K562 (cell line): Measurements from ENCODE around the gene PCDH12. TPM values are rescaled to one million over a fixed set of nuclear protein-coding genes. Genes with fewer than 3 reads are reported as not detected.

ENCODE experiments used
- ATF1 ChIP-seq, 2 experiments: fragments of 450-650 bp in 1 of 2; IDR thresholded peaks; 2 replicates each; pipeline ENCODE4 v1.6.1; 2016; ENCODE audit warnings: missing compliant biosample characterization in 1 of 2, missing genetic modification characterization in 1 of 2
- ETV5 ChIP-seq: sonication (generic); formaldehyde crosslinking; IDR thresholded peaks from 2 replicates; pipeline ENCODE4 v1.4.0; 2020; ENCODE audit warnings: low read depth, mild to moderate bottlenecking, missing genetic modification reagents
- FOSL1 ChIP-seq: fragments of 200-800 bp; sonication (Bioruptor generic); conservative IDR thresholded peaks from 2 replicates; pipeline ENCODE4 v1.6.1; 2016; ENCODE audit warnings: missing genetic modification characterization, missing compliant biosample characterization
- FOXK2 ChIP-seq, 2 experiments: fragments of 450-650 bp; IDR thresholded peaks in 1 of 2; conservative IDR thresholded peaks in 1 of 2; 2 replicates each; pipeline ENCODE4 v1.6.1; 2016; ENCODE audit warnings: low read depth in 2 of 2, mild to moderate bottlenecking in 1 of 2
- HMG20B ChIP-seq: fragments of 250-450 bp; sonication (Bioruptor Pico); IDR thresholded peaks from 2 replicates; pipeline ENCODE4 v1.5.0; 2021; ENCODE audit warnings: mild to moderate bottlenecking
- KAT2B ChIP-seq: IDR thresholded peaks from one replicate; pipeline ENCODE4 v1.6.1; 2012; ENCODE audit warnings: low read depth, mild to moderate bottlenecking, control low read depth, inconsistent platforms, low read length, moderate library complexity
- MEIS2 ChIP-seq: fragments of 450-650 bp; IDR thresholded peaks from 2 replicates; pipeline ENCODE4 v1.6.1; 2014; ENCODE audit warnings: mild to moderate bottlenecking; ENCODE audit not compliant: partially characterized antibody
- MTA1 ChIP-seq: fragments of 450-650 bp; IDR thresholded peaks from 2 replicates; pipeline ENCODE4 v1.6.1; 2017; ENCODE audit warnings: borderline replicate concordance
- MTA3 ChIP-seq: fragments of 450-650 bp; formaldehyde crosslinking; IDR thresholded peaks from 2 replicates; pipeline ENCODE4 v1.6.1; 2017; ENCODE audit warnings: mild to moderate bottlenecking, borderline replicate concordance
- NR2C2 ChIP-seq, 2 experiments: fragments of 200-800 bp in 1 of 2; sonication (Bioruptor generic) in 1 of 2; sonication (generic) in 1 of 2; formaldehyde crosslinking in 1 of 2; IDR thresholded peaks; 2 replicates each; pipeline versions ENCODE4 v1.6.1 to v1.8.0; 2016 to 2022; ENCODE audit warnings: mild to moderate bottlenecking in 1 of 2, missing compliant biosample characterization in 1 of 2, missing genetic modification characterization in 1 of 2, missing genetic modification reagents in 1 of 2
- PCBP1 ChIP-seq: fragments of 200-400 bp; formaldehyde crosslinking; IDR thresholded peaks from 2 replicates; pipeline ENCODE4 v1.6.1; 2018; ENCODE audit warnings: mild to moderate bottlenecking, low read depth, low read length; ENCODE audit not compliant: poor library complexity, severe bottlenecking
- POLR3G ChIP-seq: IDR thresholded peaks from 2 replicates; pipeline ENCODE4 v1.6.1; 2011; ENCODE audit not compliant: insufficient read length, insufficient replicate concordance; ENCODE audit errors: extremely low read depth
- RCOR1 ChIP-seq, 2 experiments: IDR thresholded peaks; 2 replicates each; pipeline ENCODE4 v1.6.1; 2012; ENCODE audit warnings: low read depth in 2 of 2, low read length in 2 of 2, borderline replicate concordance in 1 of 2, improper control_type of control experiment in 1 of 2
- SIN3A ChIP-seq, 2 experiments: fragments of 150-350 bp in 1 of 2; IDR thresholded peaks; 2 replicates each; pipeline ENCODE4 v1.6.1; 2011 to 2016; ENCODE audit warnings: borderline replicate concordance in 2 of 2, low read depth in 2 of 2, low read length in 2 of 2, mild to moderate bottlenecking in 2 of 2, moderate library complexity in 2 of 2; ENCODE audit not compliant: control insufficient read depth in 1 of 2
- TCF3 ChIP-seq: sonication (generic); formaldehyde crosslinking; IDR thresholded peaks from 2 replicates; pipeline ENCODE4 v1.4.0; 2020; ENCODE audit warnings: mild to moderate bottlenecking, missing genetic modification reagents
- TEAD4 ChIP-seq, 2 experiments: sonication (generic) in 1 of 2; formaldehyde crosslinking in 1 of 2; IDR thresholded peaks; 2 replicates each; pipeline versions ENCODE4 v1.6.1 to v1.8.0; 2012 to 2022; ENCODE audit warnings: borderline replicate concordance in 1 of 2, inconsistent platforms in 1 of 2, low read length in 1 of 2, mild to moderate bottlenecking in 1 of 2, missing genetic modification reagents in 1 of 2
- THRAP3 ChIP-seq: fragments of 450-650 bp; IDR thresholded peaks from 2 replicates; pipeline ENCODE4 v1.6.1; 2016; ENCODE audit warnings: mild to moderate bottlenecking, inconsistent platforms, borderline replicate concordance
- ZNF316 ChIP-seq: fragments of 450-650 bp; IDR thresholded peaks from 2 replicates; pipeline ENCODE4 v1.6.1; 2016
- polyA plus RNA-seq, 8 experiments: library from polyadenylated mRNA; depleted of rRNA in 4 of 8; stranded (reverse) in 5 of 8; unstranded in 3 of 8; fragments of >200 nt; fragmentation: Nextera tagmentation in 2 of 8; fragmentation: Illumina TruSeq in 1 of 8; extraction: Ambion mirVana in 2 of 8; extraction: Trizol in 1 of 8; gene quantifications; 2 replicates each; pipeline versions ENCODE4 v1.2.1 to v1.2.3, GENCODE V29; 2011 to 2014; ENCODE audit warnings: inconsistent platforms in 1 of 8, missing spikeins in 1 of 8
- total RNA-seq, 7 experiments: library from RNA; depleted of rRNA in 6 of 7; stranded (reverse); fragments of >200 nt in 6 of 7; fragmentation: Illumina TruSeq in 2 of 7; extraction: Trizol in 2 of 7; gene quantifications; 2 replicates each; pipeline versions ENCODE4 v1.2.1 to v1.2.3, GENCODE V29; 2011 to 2021; ENCODE audit warnings: low replicate concordance in 1 of 7
- TF ChIP-seq, protein P1 (sequence below): fragments of 450-650 bp; IDR thresholded peaks from 2 replicates; pipeline ENCODE4 v1.6.1; 2017; ENCODE audit warnings: antibody characterized with exemption, mild to moderate bottlenecking
- TF ChIP-seq, protein P2 (sequence below): fragments of 450-650 bp; formaldehyde crosslinking; IDR thresholded peaks from 2 replicates; pipeline ENCODE4 v1.4.0; 2020; ENCODE audit warnings: mild to moderate bottlenecking, moderate library complexity

PCDH12 gene
- total and polyA plus RNA-seq, 9 of the 15 experiments (the other 6 are each of a cell fraction or from before 2014, with no cell fraction given) = 0.01 to 0.04 (median 0.01) TPM; not detected in 4

DNA sequence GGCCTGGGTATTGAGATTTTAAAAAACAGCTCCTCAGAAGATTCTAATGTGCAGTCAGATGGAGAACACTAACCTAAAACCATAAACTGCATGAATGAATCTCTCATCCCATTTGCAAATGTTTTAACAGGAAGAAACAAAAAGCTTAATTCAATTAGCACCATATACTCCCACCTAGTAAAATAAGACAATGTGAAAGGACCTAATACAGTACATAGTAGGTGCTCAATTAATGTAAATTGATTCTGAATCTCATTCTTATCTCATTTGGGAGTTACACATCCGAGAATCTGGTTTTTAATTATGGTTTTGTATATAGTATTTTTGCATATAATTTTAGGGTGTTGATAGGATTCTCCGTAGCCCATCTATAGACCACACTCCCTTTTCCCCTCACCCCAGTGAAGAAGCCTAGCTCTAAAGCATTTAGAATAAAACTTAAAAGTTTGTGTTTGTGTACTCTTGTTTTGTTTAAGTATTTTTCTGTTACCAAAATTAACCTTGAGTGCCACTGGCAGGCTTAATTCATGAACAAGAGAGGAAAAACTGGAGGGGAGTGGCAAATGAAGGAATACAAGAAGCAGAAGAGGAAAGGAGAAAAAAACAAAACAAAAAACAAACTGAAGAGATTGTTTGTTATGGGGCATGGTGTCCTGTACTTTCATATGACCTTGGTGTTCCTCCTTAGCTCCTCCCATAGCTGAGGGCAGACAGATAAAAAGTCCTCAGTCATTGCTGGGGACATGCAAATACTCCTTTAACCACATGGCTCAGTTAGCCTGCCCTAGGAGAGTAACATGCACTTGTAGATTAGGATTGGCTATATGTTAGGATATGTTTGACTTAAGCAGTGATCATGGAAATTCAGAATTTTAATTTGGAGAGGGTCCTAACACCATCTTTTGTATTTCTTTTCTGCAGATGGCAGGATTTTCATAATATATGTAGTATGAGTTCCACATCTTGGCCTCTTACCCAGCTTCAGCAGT lies 12.1 kb upstream of the PCDH12 start (continued):
- TF ChIP-seq, protein P1, sequence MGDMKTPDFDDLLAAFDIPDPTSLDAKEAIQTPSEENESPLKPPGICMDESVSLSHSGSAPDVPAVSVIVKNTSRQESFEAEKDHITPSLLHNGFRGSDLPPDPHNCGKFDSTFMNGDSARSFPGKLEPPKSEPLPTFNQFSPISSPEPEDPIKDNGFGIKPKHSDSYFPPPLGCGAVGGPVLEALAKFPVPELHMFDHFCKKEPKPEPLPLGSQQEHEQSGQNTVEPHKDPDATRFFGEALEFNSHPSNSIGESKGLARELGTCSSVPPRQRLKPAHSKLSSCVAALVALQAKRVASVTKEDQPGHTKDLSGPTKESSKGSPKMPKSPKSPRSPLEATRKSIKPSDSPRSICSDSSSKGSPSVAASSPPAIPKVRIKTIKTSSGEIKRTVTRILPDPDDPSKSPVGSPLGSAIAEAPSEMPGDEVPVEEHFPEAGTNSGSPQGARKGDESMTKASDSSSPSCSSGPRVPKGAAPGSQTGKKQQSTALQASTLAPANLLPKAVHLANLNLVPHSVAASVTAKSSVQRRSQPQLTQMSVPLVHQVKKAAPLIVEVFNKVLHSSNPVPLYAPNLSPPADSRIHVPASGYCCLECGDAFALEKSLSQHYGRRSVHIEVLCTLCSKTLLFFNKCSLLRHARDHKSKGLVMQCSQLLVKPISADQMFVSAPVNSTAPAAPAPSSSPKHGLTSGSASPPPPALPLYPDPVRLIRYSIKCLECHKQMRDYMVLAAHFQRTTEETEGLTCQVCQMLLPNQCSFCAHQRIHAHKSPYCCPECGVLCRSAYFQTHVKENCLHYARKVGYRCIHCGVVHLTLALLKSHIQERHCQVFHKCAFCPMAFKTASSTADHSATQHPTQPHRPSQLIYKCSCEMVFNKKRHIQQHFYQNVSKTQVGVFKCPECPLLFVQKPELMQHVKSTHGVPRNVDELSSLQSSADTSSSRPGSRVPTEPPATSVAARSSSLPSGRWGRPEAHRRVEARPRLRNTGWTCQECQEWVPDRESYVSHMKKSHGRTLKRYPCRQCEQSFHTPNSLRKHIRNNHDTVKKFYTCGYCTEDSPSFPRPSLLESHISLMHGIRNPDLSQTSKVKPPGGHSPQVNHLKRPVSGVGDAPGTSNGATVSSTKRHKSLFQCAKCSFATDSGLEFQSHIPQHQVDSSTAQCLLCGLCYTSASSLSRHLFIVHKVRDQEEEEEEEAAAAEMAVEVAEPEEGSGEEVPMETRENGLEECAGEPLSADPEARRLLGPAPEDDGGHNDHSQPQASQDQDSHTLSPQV = peak; percentile 85
- peak; percentile 72 for TF ChIP-seq TEAD4 (IDR thresholded peaks at IDR 0.05; ENCODE audit: low read length)
- TF ChIP-seq TEAD4 (CRISPR knock-in tag; IDR thresholded peaks at IDR 0.05; ENCODE audit: borderline replicate concordance) = no peak
- no peak for TF ChIP-seq POLR3G
- no peak for TF ChIP-seq FOSL1 (tag)
- peak; percentile 72 for TF ChIP-seq ZNF316
- TF ChIP-seq, protein P2, sequence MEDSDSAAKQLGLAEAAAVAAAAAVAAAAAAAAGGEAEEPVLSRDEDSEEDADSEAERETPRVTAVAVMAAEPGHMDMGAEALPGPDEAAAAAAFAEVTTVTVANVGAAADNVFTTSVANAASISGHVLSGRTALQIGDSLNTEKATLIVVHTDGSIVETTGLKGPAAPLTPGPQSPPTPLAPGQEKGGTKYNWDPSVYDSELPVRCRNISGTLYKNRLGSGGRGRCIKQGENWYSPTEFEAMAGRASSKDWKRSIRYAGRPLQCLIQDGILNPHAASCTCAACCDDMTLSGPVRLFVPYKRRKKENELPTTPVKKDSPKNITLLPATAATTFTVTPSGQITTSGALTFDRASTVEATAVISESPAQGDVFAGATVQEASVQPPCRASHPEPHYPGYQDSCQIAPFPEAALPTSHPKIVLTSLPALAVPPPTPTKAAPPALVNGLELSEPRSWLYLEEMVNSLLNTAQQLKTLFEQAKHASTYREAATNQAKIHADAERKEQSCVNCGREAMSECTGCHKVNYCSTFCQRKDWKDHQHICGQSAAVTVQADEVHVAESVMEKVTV = no peak
- TF ChIP-seq ATF1 (CRISPR knock-in tag; IDR thresholded peaks at IDR 0.05) = no peak
- peak; percentile 16; the same call in 1 of the 2 replicates for TF ChIP-seq ATF1 (tag; IDR thresholded peaks at IDR 0.05)
- TF ChIP-seq NR2C2 (CRISPR knock-in tag; IDR thresholded peaks at IDR 0.05) = no peak
- peak; percentile 78 for TF ChIP-seq NR2C2 (tag; IDR thresholded peaks at IDR 0.05)
- TF ChIP-seq RCOR1 (IDR thresholded peaks at IDR 0.05; ENCODE audit: borderline replicate concordance in 1 of 2, low read depth in 2 of 2, low read length in 2 of 2) = peak in 1 of 2 experiments; percentile 53; a peak in 1 of 4 replicates
- TF ChIP-seq SIN3A (IDR thresholded peaks at IDR 0.05; ENCODE audit: borderline replicate concordance in 2 of 2, control insufficient read depth in 1 of 2, low read depth in 2 of 2, low read length in 2 of 2) = peak; percentile 35 to 61; a peak in 1 of 4 replicates
- no peak for TF ChIP-seq HMG20B (CRISPR knock-in tag)
- no peak for TF ChIP-seq MTA1
- no peak for TF ChIP-seq KAT2B
- no peak for TF ChIP-seq PCBP1
- TF ChIP-seq TCF3 = peak; percentile 52
- TF ChIP-seq MEIS2 = peak; percentile 38
- TF ChIP-seq THRAP3 = 0 out of 2 replicates have a peak, but pooled peaks have one; percentile 10
- peak; percentile 76 to 85 for TF ChIP-seq FOXK2 (conservative IDR thresholded peaks at IDR 0.05 in 1 of 2, IDR thresholded peaks at IDR 0.05 in 1 of 2; ENCODE audit: low read depth in 2 of 2)
- 0 out of 2 replicates have a peak, but pooled peaks have one; percentile 50 for TF ChIP-seq MTA3
- TF ChIP-seq ETV5 (CRISPR knock-in tag) = no peak
